Cardiac fibroblast (primary cell): ENCODE measurements around the gene LRIG1.

Experiments used
- DNase-seq, 2 donors: peaks; one replicate each; pipeline versions ENCODE4 v3.0.0 to v3.0.0-alpha.2; 2010; ENCODE audit warnings: low read depth in 2 of 2
- H3K4me3 ChIP-seq, 2 donors: replicated peaks in 1 of 2; 1 replicate in 1 of 2; 2 replicates in 1 of 2; pipeline ENCODE4 v1.5.1; 2011; ENCODE audit warnings: low read depth in 2 of 2, low read length in 2 of 2, mild to moderate bottlenecking in 2 of 2, moderate library complexity in 1 of 2
- CTCF ChIP-seq: IDR thresholded peaks from one replicate; pipeline ENCODE4 v1.5.1; 2011; ENCODE audit warnings: low read depth, mild to moderate bottlenecking, low read length, inconsistent platforms

Gene LRIG1

GRCh38 chr3:66465587-66465986 is 35.2 kb downstream of the LRIG1 start:
- no peak overlapping the region for H3K4me3 ChIP-seq
- TF ChIP-seq CTCF: no peak
- no peak for DNase-seq

- no peak for DNase-seq
- H3K4me3 ChIP-seq: no peak overlapping the region
- TF ChIP-seq CTCF: no peak
These were observed 35.8 kb downstream of the LRIG1 start for GRCh38 chr3:66465034-66465433.

- TF ChIP-seq CTCF: no peak
- DNase-seq: peak in 1 of 2 donors; percentile 24
- H3K4me3 ChIP-seq: no peak overlapping the region
These were observed 36.3 kb downstream of the LRIG1 start for GRCh38 chr3:66464512-66464894.

- no peak for TF ChIP-seq CTCF
- H3K4me3 ChIP-seq: no peak overlapping the region
- DNase-seq: no peak
These were observed 36.9 kb downstream of the LRIG1 start for GRCh38 chr3:66463730-66464511.

- H3K4me3 ChIP-seq: no peak overlapping the region
- peak in 1 of 2 donors; percentile 53 for DNase-seq
- no peak for TF ChIP-seq CTCF
These were observed 37.7 kb downstream of the LRIG1 start for GRCh38 chr3:66463054-66463631.

GRCh38 chr3:66457252-66457651 is 43.6 kb downstream of the LRIG1 start:
- no peak overlapping the region for H3K4me3 ChIP-seq
- TF ChIP-seq CTCF: no peak

GRCh38 chr3:66456711-66457173 is 44.1 kb downstream of the LRIG1 start:
- H3K4me3 ChIP-seq: no peak overlapping the region
- no peak for TF ChIP-seq CTCF
- DNase-seq: no peak

More at GRCh38 chr3:66457252-66457651, 43.6 kb downstream of the LRIG1 start:
- DNase-seq: no peak
